NCI-H146 treated with DMSO at 0.1 percent for 48 hours (cell line): ENCODE data around the gene TPSG1.
"Not testable (repeated sequence)": the region's sequence is repeated elsewhere in the genome, so short reads cannot be mapped to it uniquely, and the experiment has no call there.

ENCODE experiments used
- DNase-seq: peaks from one replicate; lab custom pipeline; 2025; ENCODE audit not compliant: unreplicated experiment; lab: John Stamatoyannopoulos, UW

The TPSG1 gene

GRCh38 chr16:1198194-1198593 is 26.9 kb downstream of the TPSG1 start:
- no peak for DNase-seq

- peak; percentile 70 for DNase-seq
These were observed 27.7 kb downstream of the TPSG1 start for GRCh38 chr16:1197237-1197866.

- DNase-seq = no peak
These were observed 28.6 kb downstream of the TPSG1 start for GRCh38 chr16:1196494-1196893.

GRCh38 chr16:1195393-1195666 is 29.7 kb downstream of the TPSG1 start:
- no peak for DNase-seq

- DNase-seq = no peak
These were observed 30.2 kb downstream of the TPSG1 start for GRCh38 chr16:1194665-1195392.

- DNase-seq = no peak
These were observed 31.1 kb downstream of the TPSG1 start for GRCh38 chr16:1193825-1194581.

GRCh38 chr16:1193143-1193824 is 31.8 kb downstream of the TPSG1 start:
- peak; percentile 34 for DNase-seq

- no peak for DNase-seq
These were observed 32.5 kb downstream of the TPSG1 start for GRCh38 chr16:1192384-1193073.

GRCh38 chr16:1190789-1191188 is 34.3 kb downstream of the TPSG1 start:
- not testable (repeated sequence) for DNase-seq

GRCh38 chr16:1189455-1189854 is 35.6 kb downstream of the TPSG1 start:
- DNase-seq = no peak

- no peak for DNase-seq
These were observed 36.5 kb downstream of the TPSG1 start for GRCh38 chr16:1188432-1189189.

GRCh38 chr16:1185460-1186207 is 39.4 kb downstream of the TPSG1 start:
- DNase-seq = not testable (repeated sequence)

- DNase-seq = no peak
These were observed 40.1 kb downstream of the TPSG1 start for GRCh38 chr16:1184980-1185379.

- no peak for DNase-seq
These were observed 40.8 kb downstream of the TPSG1 start for GRCh38 chr16:1184156-1184868.

- no peak for DNase-seq
These were observed 41.8 kb downstream of the TPSG1 start for GRCh38 chr16:1182950-1183907.

- no peak for DNase-seq
These were observed 42.8 kb downstream of the TPSG1 start for GRCh38 chr16:1182316-1182671.

GRCh38 chr16:1181404-1182315 is 43.4 kb downstream of the TPSG1 start:
- DNase-seq = no peak
